Testis (tissue), 3 donors: ENCODE results near the gene TRMT61A. TPM values are rescaled to one million over a fixed set of nuclear protein-coding genes. Genes with fewer than 3 reads are reported as not detected.

Experiments
- DNase-seq: peaks from one replicate; pipeline ENCODE4 v3.0.0-alpha.2; 2019
- H3K27ac ChIP-seq, 2 donors: fragments of 200-600 bp; sonication (generic); one replicate each; pipeline ENCODE4 v1.5.1; 2019
- H3K27me3 ChIP-seq: fragments of 200-600 bp; sonication (generic); one replicate; pipeline ENCODE4 v1.5.1; 2019
- H3K36me3 ChIP-seq: fragments of 200-600 bp; sonication (generic); one replicate; pipeline ENCODE4 v1.5.1; 2017; ENCODE audit warnings: low read depth; ENCODE audit errors: missing control alignments
- H3K4me1 ChIP-seq: fragments of 200-600 bp; sonication (generic); one replicate; pipeline ENCODE4 v1.5.1; 2019
- H3K4me3 ChIP-seq, 2 donors: fragments of 200-600 bp; sonication (generic); one replicate each; pipeline ENCODE4 v1.5.1; 2017 to 2019
- H3K9me3 ChIP-seq: fragments of 200-600 bp; sonication (generic); one replicate; pipeline ENCODE4 v1.5.1; 2017
- CTCF ChIP-seq, 3 experiments: fragments of 450-650 bp in 2 of 3; fragments of 200-600 bp in 1 of 3; sonication (generic) in 1 of 3; IDR thresholded peaks; one replicate each; pipeline ENCODE4 v1.5.1; 2016 to 2019; ENCODE audit warnings: antibody characterized with exemption in 3 of 3, mild to moderate bottlenecking in 2 of 3, moderate library complexity in 1 of 3
- POLR2A ChIP-seq: fragments of 450-650 bp; IDR thresholded peaks from one replicate; pipeline ENCODE4 v1.6.1; 2017; ENCODE audit warnings: antibody characterized with exemption, mild to moderate bottlenecking, moderate library complexity
- WGBS, 2 donors: methylation state at CpG; one replicate each; pipeline ENCODE4 v1.1.5; 2018; 5-methylcytosine and 5-hydroxymethylcytosine counted together
- intact Hi-C: fragments of 100-400 bp; cut with DNase I; formaldehyde crosslinking; loops from one replicate; pipeline ENCODE4 v1.15.1; 2023; ENCODE audit warnings: low total_unique reads
- polyA plus RNA-seq: library from polyadenylated mRNA; stranded (reverse); fragments of 350-450 nt; fragmentation: Illumina TruSeq; extraction: RNeasy Lipid Tissue Mini Kit (QIAGEN cat#74804); gene quantifications from one replicate; pipeline ENCODE4 v1.2.3, GENCODE V29; 2014; ENCODE audit warnings: low read depth, low replicate concordance; ENCODE audit not compliant: insufficient read depth
- total RNA-seq, 2 donors: library from RNA; depleted of rRNA; stranded (reverse); fragments of >200 nt; gene quantifications; one replicate each; pipeline ENCODE4 v1.2.3, GENCODE V29; 2016

The TRMT61A gene
- total and polyA plus RNA-seq, 3 donors from 2014 or later, result 12.1 to 29.8 (median 19.1) TPM

DNA sequence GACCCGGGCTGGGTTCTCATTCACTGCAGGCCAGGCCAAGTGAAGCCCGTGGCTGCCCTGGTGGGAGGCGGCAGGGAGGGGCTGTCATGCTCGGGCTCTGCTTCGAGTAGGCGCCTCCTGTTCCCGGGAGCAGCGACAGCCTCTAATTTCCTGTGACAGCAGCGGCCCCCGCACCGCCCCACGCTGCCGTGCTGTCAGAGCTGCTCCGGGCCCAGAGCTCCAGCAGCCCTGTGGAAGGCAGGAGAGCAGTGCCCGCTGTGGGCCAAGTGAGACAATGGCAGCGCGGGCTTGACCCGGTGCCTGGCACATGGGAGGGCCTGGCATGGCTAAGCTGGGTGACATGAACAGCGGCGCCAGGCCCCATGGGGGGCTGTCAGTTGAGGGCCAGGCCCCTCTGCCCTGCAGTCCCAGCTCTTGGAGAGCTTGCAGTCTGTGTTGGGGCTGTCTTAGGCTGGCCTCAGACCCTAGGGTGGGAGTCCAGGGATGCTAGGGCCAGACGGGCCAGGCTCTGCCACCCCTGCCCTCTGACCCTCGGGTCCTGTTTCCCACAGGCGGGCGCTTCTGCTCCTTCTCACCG, 5.1 kb downstream of the TRMT61A start:
- 72 to 87% methylated on average over 10 to 24 of the region's 25 CpGs for WGBS, 2 donors
- no peaks in the 10 kb centered on the region for H3K9me3 ChIP-seq
- peaks cover 61% of the 10 kb centered on the region for H3K4me1 ChIP-seq
- H3K4me3 ChIP-seq, result no peak overlapping the region
- no peak for TF ChIP-seq POLR2A
- TF ChIP-seq CTCF (IDR thresholded peaks at IDR 0.05), result no peak
- intact Hi-C loops, result no loop called here
- peak overlapping the region; percentile 44 to 77 for H3K27ac ChIP-seq
- no peak for DNase-seq
- no peaks in the 10 kb centered on the region for H3K36me3 ChIP-seq
- H3K27me3 ChIP-seq, result no peaks in the 10 kb centered on the region

GRCh38 chr14:103534576-103535061, 5.6 kb downstream of the TRMT61A start:
- intact Hi-C loops, result no loop called here
- no peak for TF ChIP-seq POLR2A
- no peak for TF ChIP-seq CTCF (IDR thresholded peaks at IDR 0.05)
- peak; percentile 76 for DNase-seq
- Histone ChIP-seq H3K27ac (peak overlapping the region; percentile 44 to 77), H3K4me3 (no peak overlapping the region), H3K36me3 (no peaks in the 10 kb centered on the region), H3K4me1 (peaks cover 65% of the 10 kb centered on the region), H3K27me3 (no peaks in the 10 kb centered on the region), H3K9me3 (no peaks in the 10 kb centered on the region)
- 81 to 100% methylated on average over 1 to 22 of the region's 22 CpGs for WGBS, 2 donors

- no peak overlapping the region for H3K4me3 ChIP-seq
- WGBS, 2 donors, result 53 to 63% methylated on average over 2 to 19 of the region's 21 CpGs
- intact Hi-C loops, result no loop called here
- no peak for TF ChIP-seq POLR2A
- TF ChIP-seq CTCF (IDR thresholded peaks at IDR 0.05), result no peak
- peaks cover 63% of the 10 kb centered on the region for H3K4me1 ChIP-seq
- no peaks in the 10 kb centered on the region for H3K9me3 ChIP-seq
- peak; percentile 81 for DNase-seq
- H3K27me3 ChIP-seq, result no peaks in the 10 kb centered on the region
- H3K36me3 ChIP-seq, result no peaks in the 10 kb centered on the region
- peak overlapping the region; percentile 44 to 77 for H3K27ac ChIP-seq
These were observed 6.3 kb downstream of the TRMT61A start for GRCh38 chr14:103535081-103535890.

- WGBS, 2 donors, result 67 to 73% methylated on average over 2 to 11 of the region's 11 CpGs
- Histone ChIP-seq H3K9me3 (no peaks in the 10 kb centered on the region), H3K27ac (peak overlapping the region; percentile 44 to 77), H3K36me3 (no peaks in the 10 kb centered on the region), H3K27me3 (no peaks in the 10 kb centered on the region), H3K4me3 (no peak overlapping the region), H3K4me1 (peaks cover 70% of the 10 kb centered on the region)
- intact Hi-C loops, result no loop called here
- TF ChIP-seq POLR2A (no peak), CTCF (IDR thresholded peaks at IDR 0.05) (no peak)
- DNase-seq, result no peak
These were observed 7.0 kb downstream of the TRMT61A start for GRCh38 chr14:103535891-103536565.
